Keratinocyte (primary cell): Measurements from ENCODE around the gene PI3. TPM values are rescaled to one million over a fixed set of nuclear protein-coding genes. Genes with fewer than 3 reads are reported as not detected.

ENCODE experiments used
- DNase-seq: peaks from one replicate; pipeline ENCODE4 v3.0.0-alpha.2; 2011; ENCODE audit warnings: low read depth, missing footprints, low spot score
- FAIRE-seq: peaks from 2 replicates; lab custom pipeline; 2011; peaks lifted over from hg19 to GRCh38; lab: Jason Lieb, UNC
- H2AFZ ChIP-seq: 2 replicates; pipeline ENCODE4 v1.6.0; 2012; ENCODE audit warnings: low read length, control low read depth, inconsistent platforms; ENCODE audit not compliant: control insufficient read depth
- H3K27ac ChIP-seq: 2 replicates; pipeline ENCODE4 v1.5.1; 2011; ENCODE audit warnings: low read length; ENCODE audit not compliant: control insufficient read depth, insufficient read depth
- H3K27me3 ChIP-seq: 3 replicates; pipeline ENCODE4 v1.6.0; 2011; ENCODE audit warnings: low read length; ENCODE audit not compliant: control insufficient read depth, insufficient read depth; ENCODE audit errors: extremely low read depth
- H3K36me3 ChIP-seq, 2 experiments: 2 replicates in 1 of 2; 3 replicates in 1 of 2; pipeline ENCODE4 v1.5.1; 2011; ENCODE audit warnings: low read length in 2 of 2, mild to moderate bottlenecking in 1 of 2; ENCODE audit not compliant: control insufficient read depth in 2 of 2, insufficient read depth in 2 of 2; ENCODE audit errors: extremely low read depth in 1 of 2
- H3K4me1 ChIP-seq: 3 replicates; pipeline ENCODE4 v1.5.1; 2011; ENCODE audit warnings: low read length; ENCODE audit not compliant: control insufficient read depth, insufficient read depth; ENCODE audit errors: extremely low read depth
- H3K4me2 ChIP-seq: 3 replicates; pipeline ENCODE4 v1.6.0; 2011; ENCODE audit warnings: low read depth, low read length; ENCODE audit not compliant: control insufficient read depth, insufficient read depth; ENCODE audit errors: extremely low read depth
- H3K4me3 ChIP-seq, 3 experiments: fragments of 200-600 bp in 1 of 3; sonication (generic) in 1 of 3; 2 replicates in 2 of 3; 3 replicates in 1 of 3; pipeline ENCODE4 v1.5.1; 2011 to 2016; ENCODE audit warnings: low read length in 3 of 3, mild to moderate bottlenecking in 3 of 3, control low read depth in 2 of 3, inconsistent platforms in 1 of 3, low read depth in 1 of 3, mixed read lengths in 1 of 3, mixed run types in 1 of 3, moderate library complexity in 1 of 3; ENCODE audit not compliant: control insufficient read depth in 2 of 3, insufficient read depth in 2 of 3; ENCODE audit errors: extremely low read depth in 1 of 3
- H3K79me2 ChIP-seq: 2 replicates; pipeline ENCODE4 v1.6.0; 2012; ENCODE audit warnings: low read length; ENCODE audit not compliant: control insufficient read depth, insufficient read depth
- H3K9ac ChIP-seq: 3 replicates; pipeline ENCODE4 v1.6.0; 2011; ENCODE audit warnings: low read length; ENCODE audit not compliant: control insufficient read depth, insufficient read depth; ENCODE audit errors: extremely low read depth
- H3K9me1 ChIP-seq: 3 replicates; pipeline ENCODE4 v1.6.0; 2011; ENCODE audit warnings: low read length; ENCODE audit not compliant: control insufficient read depth, insufficient read depth; ENCODE audit errors: extremely low read depth
- H3K9me3 ChIP-seq: 2 replicates; pipeline ENCODE4 v1.5.1; 2012; ENCODE audit warnings: low read depth, low read length; ENCODE audit not compliant: control insufficient read depth
- H4K20me1 ChIP-seq: 3 replicates; pipeline ENCODE4 v1.6.0; 2011; ENCODE audit warnings: low read length; ENCODE audit not compliant: control insufficient read depth, insufficient read depth; ENCODE audit errors: extremely low read depth
- EZH2 ChIP-seq: IDR thresholded peaks from one replicate; pipeline ENCODE4 v1.6.1; 2012; ENCODE audit warnings: inconsistent platforms, mild to moderate bottlenecking, low read length, moderate library complexity
- dilution Hi-C: fragments of 300-500 bp; cut with MboI; formaldehyde crosslinking; loops from one replicate; pipeline ENCODE4 v1.7.0; 2020; ENCODE audit warnings: low sequenced_read_pairs; ENCODE audit not compliant: extremely low pct_ligation_motif_present
- polyA plus RNA-seq, 5 experiments: library from polyadenylated mRNA; depleted of rRNA in 3 of 5; stranded (reverse) in 3 of 5; stranded (forward) in 1 of 5; unstranded in 1 of 5; fragments of >200 nt; gene quantifications; 1 replicate in 1 of 5; 2 replicates in 3 of 5; 3 replicates in 1 of 5; pipeline versions ENCODE4 v1.2.1 to v1.2.3, GENCODE V29; 2011 to 2012; ENCODE audit warnings: missing spikeins in 2 of 5, low read depth in 1 of 5, low replicate concordance in 1 of 5
- TF ChIP-seq, protein P1 (sequence below), 3 experiments: IDR thresholded peaks in 1 of 3; conservative IDR thresholded peaks in 1 of 3; optimal IDR thresholded peaks in 1 of 3; 2 replicates in 2 of 3; 3 replicates in 1 of 3; pipeline versions ENCODE3 to v1.5.1; 2011; ENCODE audit warnings: low read length in 3 of 3, mild to moderate bottlenecking in 3 of 3, moderate library complexity in 2 of 3, control low read depth in 1 of 3, inconsistent platforms in 1 of 3; ENCODE audit not compliant: insufficient read depth in 2 of 3; ENCODE audit errors: extremely low read depth in 1 of 3

Gene PI3
- polyA plus RNA-seq, 1 donor (not counting 4 experiments of a cell fraction or from before 2014, with no cell fraction given) = 71.1 TPM

DNA sequence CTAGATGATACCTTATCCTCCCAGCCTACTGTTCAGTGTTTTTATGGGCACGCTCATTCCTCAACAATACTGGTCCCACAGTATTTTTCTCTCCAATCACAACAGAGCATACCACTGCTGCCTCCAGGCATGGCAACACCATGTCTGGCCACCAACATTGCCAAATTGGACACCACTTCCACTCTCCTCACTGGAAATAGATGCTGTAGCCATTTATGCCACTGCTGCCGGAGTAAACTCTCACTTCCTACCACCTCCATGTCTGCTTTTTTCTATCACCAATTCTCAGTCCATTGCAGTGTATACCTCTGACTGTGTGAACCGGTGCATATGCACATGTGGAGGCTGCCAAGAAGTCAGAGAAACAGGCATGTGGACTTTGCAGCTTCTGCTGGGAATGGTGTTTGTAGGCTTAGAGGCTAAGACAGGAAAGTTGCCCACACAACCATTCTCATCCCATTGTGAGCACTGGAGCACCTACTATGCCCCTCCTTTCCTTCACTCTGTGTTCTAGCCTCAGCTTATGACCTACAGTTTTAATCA, 14.4 kb downstream of the PI3 start:
- no peak overlapping the region for H3K27ac ChIP-seq
- H3K9me1 ChIP-seq = no peaks in the 10 kb centered on the region
- no peaks in the 10 kb centered on the region for H3K4me1 ChIP-seq
- H2AFZ ChIP-seq = no peak overlapping the region
- DNase-seq = no peak
- dilution Hi-C loops = no loop called here
- FAIRE-seq = no peak
- H3K9me3 ChIP-seq = no peaks in the 10 kb centered on the region
- H3K36me3 ChIP-seq = no peaks in the 10 kb centered on the region
- no peaks in the 10 kb centered on the region for H3K27me3 ChIP-seq
- no peak for TF ChIP-seq EZH2
- TF ChIP-seq, protein P1, sequence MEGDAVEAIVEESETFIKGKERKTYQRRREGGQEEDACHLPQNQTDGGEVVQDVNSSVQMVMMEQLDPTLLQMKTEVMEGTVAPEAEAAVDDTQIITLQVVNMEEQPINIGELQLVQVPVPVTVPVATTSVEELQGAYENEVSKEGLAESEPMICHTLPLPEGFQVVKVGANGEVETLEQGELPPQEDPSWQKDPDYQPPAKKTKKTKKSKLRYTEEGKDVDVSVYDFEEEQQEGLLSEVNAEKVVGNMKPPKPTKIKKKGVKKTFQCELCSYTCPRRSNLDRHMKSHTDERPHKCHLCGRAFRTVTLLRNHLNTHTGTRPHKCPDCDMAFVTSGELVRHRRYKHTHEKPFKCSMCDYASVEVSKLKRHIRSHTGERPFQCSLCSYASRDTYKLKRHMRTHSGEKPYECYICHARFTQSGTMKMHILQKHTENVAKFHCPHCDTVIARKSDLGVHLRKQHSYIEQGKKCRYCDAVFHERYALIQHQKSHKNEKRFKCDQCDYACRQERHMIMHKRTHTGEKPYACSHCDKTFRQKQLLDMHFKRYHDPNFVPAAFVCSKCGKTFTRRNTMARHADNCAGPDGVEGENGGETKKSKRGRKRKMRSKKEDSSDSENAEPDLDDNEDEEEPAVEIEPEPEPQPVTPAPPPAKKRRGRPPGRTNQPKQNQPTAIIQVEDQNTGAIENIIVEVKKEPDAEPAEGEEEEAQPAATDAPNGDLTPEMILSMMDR (optimal IDR thresholded peaks at IDR 0.05 in 1 of 3, IDR thresholded peaks at IDR 0.05 in 1 of 3, conservative IDR thresholded peaks at IDR 0.05 in 1 of 3; ENCODE audit: extremely low read depth in 1 of 3, insufficient read depth in 2 of 3, low read length in 3 of 3) = no peak
- no peak overlapping the region for H3K9ac ChIP-seq
- H3K4me3 ChIP-seq = no peak overlapping the region
- no peak overlapping the region for H3K4me2 ChIP-seq
- H4K20me1 ChIP-seq = no peaks in the 10 kb centered on the region
- H3K79me2 ChIP-seq = no peaks in the 10 kb centered on the region

DNA sequence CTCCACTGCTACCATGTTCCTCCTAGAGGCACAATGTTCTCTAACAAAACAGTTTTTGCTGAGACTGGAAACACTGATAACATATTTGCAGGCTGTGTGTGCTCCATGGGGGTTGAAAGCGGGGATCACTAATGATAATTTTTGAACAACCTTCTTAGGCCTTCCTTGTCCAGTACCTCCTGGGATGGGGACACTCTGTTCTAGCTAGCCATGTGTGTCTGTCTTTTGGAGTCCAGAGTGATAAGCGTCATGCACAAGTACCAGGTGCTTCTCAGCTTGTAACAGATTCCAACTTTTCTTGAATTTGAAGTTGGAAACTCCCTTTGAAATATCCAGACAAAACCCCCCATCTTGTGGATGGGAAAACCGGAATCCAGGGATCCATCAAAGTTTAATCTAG, 15.2 kb downstream of the PI3 start:
- dilution Hi-C loops = no loop called here

More for the DNA sequence above, 15.2 kb downstream of the PI3 start:
- no peak overlapping the region for H3K9ac ChIP-seq
- no peaks in the 10 kb centered on the region for H3K9me3 ChIP-seq
- DNase-seq (no peak), FAIRE-seq (no peak)
- no peaks in the 10 kb centered on the region for H3K27me3 ChIP-seq
- no peak overlapping the region for H3K4me3 ChIP-seq
- H3K27ac ChIP-seq = no peak overlapping the region
- TF ChIP-seq, protein P1 (optimal IDR thresholded peaks at IDR 0.05 in 1 of 3, IDR thresholded peaks at IDR 0.05 in 1 of 3, conservative IDR thresholded peaks at IDR 0.05 in 1 of 3; ENCODE audit: extremely low read depth in 1 of 3, insufficient read depth in 2 of 3, low read length in 3 of 3) = no peak
- no peak for TF ChIP-seq EZH2
- H3K79me2 ChIP-seq = no peaks in the 10 kb centered on the region
- H3K4me1 ChIP-seq = no peaks in the 10 kb centered on the region
- H3K9me1 ChIP-seq = no peaks in the 10 kb centered on the region
- H2AFZ ChIP-seq = no peak overlapping the region
- no peak overlapping the region for H3K4me2 ChIP-seq
- H4K20me1 ChIP-seq = no peaks in the 10 kb centered on the region
- no peaks in the 10 kb centered on the region for H3K36me3 ChIP-seq
